ENCODE results near the gene ABCF1. TPM values are rescaled to one million over a fixed set of nuclear protein-coding genes. Genes with fewer than 3 reads are reported as not detected.

The ABCF1 gene
- polyA plus RNA-seq, 1 donor from 2014 or later = 19.5 TPM

GRCh38 chr6:30598912-30599624, 27.8 kb downstream of the ABCF1 start:
- H3K79me2 ChIP-seq (replicated peaks; ENCODE audit: insufficient read depth, low read length) = no peaks in the 10 kb centered on the region
- H3K4me2 ChIP-seq (ENCODE audit: low read length) = no peak overlapping the region
- H3F3A ChIP-seq (ENCODE audit: insufficient read depth, low read length, poor library complexity, severe bottlenecking) = no peaks in the 10 kb centered on the region
- H3K27me3 ChIP-seq (ENCODE audit: insufficient read depth, low read depth, low read length) = no peaks in the 10 kb centered on the region
- no peak overlapping the region for H3K4me3 ChIP-seq (ENCODE audit: low read length)
- H3K9me2 ChIP-seq (ENCODE audit: insufficient read depth, low read length) = no peaks in the 10 kb centered on the region
- peaks cover 4% of the 10 kb centered on the region for H4K20me1 ChIP-seq (ENCODE audit: insufficient read depth)
- no peak overlapping the region for H3K27ac ChIP-seq (ENCODE audit: low read length)
- H3K36me3 ChIP-seq (ENCODE audit: insufficient read depth, low read length) = peaks cover 3% of the 10 kb centered on the region
- no peak overlapping the region for H2AFZ ChIP-seq (ENCODE audit: low read depth, low read length)
- no peaks in the 10 kb centered on the region for H3K9me3 ChIP-seq (ENCODE audit: low read length)
- TF ChIP-seq MXI1 (conservative IDR thresholded peaks at IDR 0.05; ENCODE audit: poor library complexity, severe bottlenecking) (no peak), EZH2 (IDR thresholded peaks at IDR 0.05; ENCODE audit: borderline replicate concordance, insufficient read depth, low read length, poor library complexity, severe bottlenecking) (no peak), POLR2AphosphoS5 (IDR thresholded peaks at IDR 0.05) (no peak), EP300 (conservative IDR thresholded peaks at IDR 0.05; ENCODE audit: poor library complexity, severe bottlenecking) (no peak), REST (IDR thresholded peaks at IDR 0.05; ENCODE audit: borderline replicate concordance) (no peak), TAF1 (IDR thresholded peaks at IDR 0.05; ENCODE audit: low read depth) (no peak), SMC3 (conservative IDR thresholded peaks at IDR 0.05; ENCODE audit: poor library complexity) (no peak), RAD21 (conservative IDR thresholded peaks at IDR 0.05) (no peak)
- no peak overlapping the region for H3K9ac ChIP-seq (ENCODE audit: low read length)

- no peak overlapping the region for H3K27ac ChIP-seq (ENCODE audit: low read length)
- H3K9ac ChIP-seq (ENCODE audit: low read length) = no peak overlapping the region
- no peaks in the 10 kb centered on the region for H3K27me3 ChIP-seq (ENCODE audit: insufficient read depth, low read depth, low read length)
- peaks cover 4% of the 10 kb centered on the region for H4K20me1 ChIP-seq (ENCODE audit: insufficient read depth)
- H3K4me3 ChIP-seq (ENCODE audit: low read length) = no peak overlapping the region
- no peak overlapping the region for H3K4me2 ChIP-seq (ENCODE audit: low read length)
- no peaks in the 10 kb centered on the region for H3K79me2 ChIP-seq (replicated peaks; ENCODE audit: insufficient read depth, low read length)
- no peaks in the 10 kb centered on the region for H3K9me3 ChIP-seq (ENCODE audit: low read length)
- TF ChIP-seq RAD21 (conservative IDR thresholded peaks at IDR 0.05) (no peak), TAF1 (IDR thresholded peaks at IDR 0.05; ENCODE audit: low read depth) (no peak), POLR2AphosphoS5 (IDR thresholded peaks at IDR 0.05) (no peak), CTCF (IDR thresholded peaks at IDR 0.05; ENCODE audit: poor library complexity, severe bottlenecking) (no peak), EZH2 (IDR thresholded peaks at IDR 0.05; ENCODE audit: borderline replicate concordance, insufficient read depth, low read length, poor library complexity, severe bottlenecking) (no peak), EP300 (conservative IDR thresholded peaks at IDR 0.05; ENCODE audit: poor library complexity, severe bottlenecking) (no peak), MXI1 (conservative IDR thresholded peaks at IDR 0.05; ENCODE audit: poor library complexity, severe bottlenecking) (no peak), REST (IDR thresholded peaks at IDR 0.05; ENCODE audit: borderline replicate concordance) (no peak), SMC3 (conservative IDR thresholded peaks at IDR 0.05; ENCODE audit: poor library complexity) (no peak)
- H3F3A ChIP-seq (ENCODE audit: insufficient read depth, low read length, poor library complexity, severe bottlenecking) = no peaks in the 10 kb centered on the region
- H3K9me2 ChIP-seq (ENCODE audit: insufficient read depth, low read length) = no peaks in the 10 kb centered on the region
- no peak overlapping the region for H2AFZ ChIP-seq (ENCODE audit: low read depth, low read length)
- peaks cover 9% of the 10 kb centered on the region for H3K36me3 ChIP-seq (ENCODE audit: insufficient read depth, low read length)
Observed at GRCh38 chr6:30599625-30600324, 28.5 kb downstream of the ABCF1 start.

Measured in neural cell (in vitro differentiated cells).